ENCODE measurements around the gene CYSRT1. TPM values are rescaled to one million over a fixed set of nuclear protein-coding genes. Genes with fewer than 3 reads are reported as not detected.

CYSRT1 gene
- total RNA-seq, 8 experiments from 2014 or later = 1.2 to 4.7 (median 1.3) TPM

- in situ Hi-C loops (cut with MboI; ENCODE audit: low pct_unique_long_range_greater_than_20kb in 2 of 9, low sequenced_read_pairs in 9 of 9, unreplicated experiment in 9 of 9) = no loop called here
- no peak for ATAC-seq (replicated peaks in 6 of 8)
- WGBS, 10 experiments = no CpG with 5 or more reads among the region's 2 CpGs
- H3K4me1 ChIP-seq (replicated peaks in 1 of 2) = peaks cover 8 to 10% of the 10 kb centered on the region in 2 donors
- H3K27ac ChIP-seq = no peak overlapping the region
- H3K4me3 ChIP-seq = no peak overlapping the region
Observed at GRCh38 chr9:137192859-137193258, 32.1 kb upstream of the CYSRT1 start.

- WGBS, 10 experiments = 80% methylated on average over 4 of the region's 14 CpGs; no CpG with 5 or more reads in 9 of the 10 experiments
- ATAC-seq (replicated peaks in 6 of 8) = no peak
- H3K4me1 ChIP-seq (replicated peaks in 1 of 2) = peaks cover 8 to 12% of the 10 kb centered on the region in 2 donors
- in situ Hi-C loops (cut with MboI; ENCODE audit: low pct_unique_long_range_greater_than_20kb in 2 of 9, low sequenced_read_pairs in 9 of 9, unreplicated experiment in 9 of 9) = no loop called here
- H3K27ac ChIP-seq = no peak overlapping the region
- H3K4me3 ChIP-seq = no peak overlapping the region
Observed at GRCh38 chr9:137193771-137194170, 31.2 kb upstream of the CYSRT1 start.

- peaks cover 11 to 17% of the 10 kb centered on the region in 2 donors for H3K4me1 ChIP-seq (replicated peaks in 1 of 2)
- ATAC-seq (replicated peaks in 6 of 8) = peak in 1 of 8 experiments; percentile 10
- no peak overlapping the region for H3K4me3 ChIP-seq
- no peak overlapping the region for H3K27ac ChIP-seq
- in situ Hi-C loops (cut with MboI; ENCODE audit: low pct_unique_long_range_greater_than_20kb in 2 of 9, low sequenced_read_pairs in 9 of 9, unreplicated experiment in 9 of 9) = no loop called here
- 80 to 100% methylated on average over 1 of the region's 16 CpGs; no CpG with 5 or more reads in 8 of the 10 experiments for WGBS, 10 experiments
Observed at GRCh38 chr9:137194388-137194787, 30.6 kb upstream of the CYSRT1 start.

DNA sequence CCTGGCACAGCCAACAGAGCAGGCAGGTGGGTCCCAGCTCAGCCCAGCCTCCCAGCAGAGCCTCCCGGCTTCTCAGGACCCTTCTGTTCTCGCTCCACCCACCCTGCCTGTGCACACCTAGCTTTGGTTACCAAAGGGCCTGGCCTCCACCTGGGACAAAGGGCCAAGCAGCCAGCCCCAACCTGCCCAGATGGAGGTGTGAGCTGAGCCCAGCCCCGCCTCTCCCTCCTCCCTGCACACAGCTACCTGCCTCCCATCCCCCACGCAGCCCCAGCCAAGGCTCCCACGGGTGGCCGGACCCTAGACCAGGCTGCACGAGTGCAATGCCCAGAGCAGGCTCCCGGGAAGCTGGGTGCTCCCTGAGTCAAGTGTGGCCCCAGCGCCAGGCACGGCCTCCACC is 30.1 kb upstream of the CYSRT1 start:
- H3K27ac ChIP-seq = no peak overlapping the region
- 90% methylated on average over 2 of the region's 10 CpGs; no CpG with 5 or more reads in 9 of the 10 experiments for WGBS, 10 experiments
- in situ Hi-C loops (cut with MboI; ENCODE audit: low pct_unique_long_range_greater_than_20kb in 2 of 9, low sequenced_read_pairs in 9 of 9, unreplicated experiment in 9 of 9) = no loop called here
- ATAC-seq (replicated peaks in 6 of 8) = no peak
- H3K4me1 ChIP-seq (replicated peaks in 1 of 2) = peaks cover 9 to 16% of the 10 kb centered on the region in 2 donors
- no peak overlapping the region for H3K4me3 ChIP-seq

- 67 to 85% (median 80%) methylated on average over 1 to 4 of the region's 21 CpGs; no CpG with 5 or more reads in 6 of the 10 experiments for WGBS, 10 experiments
Observed at GRCh38 chr9:137195525-137196220, 29.3 kb upstream of the CYSRT1 start.

DNA sequence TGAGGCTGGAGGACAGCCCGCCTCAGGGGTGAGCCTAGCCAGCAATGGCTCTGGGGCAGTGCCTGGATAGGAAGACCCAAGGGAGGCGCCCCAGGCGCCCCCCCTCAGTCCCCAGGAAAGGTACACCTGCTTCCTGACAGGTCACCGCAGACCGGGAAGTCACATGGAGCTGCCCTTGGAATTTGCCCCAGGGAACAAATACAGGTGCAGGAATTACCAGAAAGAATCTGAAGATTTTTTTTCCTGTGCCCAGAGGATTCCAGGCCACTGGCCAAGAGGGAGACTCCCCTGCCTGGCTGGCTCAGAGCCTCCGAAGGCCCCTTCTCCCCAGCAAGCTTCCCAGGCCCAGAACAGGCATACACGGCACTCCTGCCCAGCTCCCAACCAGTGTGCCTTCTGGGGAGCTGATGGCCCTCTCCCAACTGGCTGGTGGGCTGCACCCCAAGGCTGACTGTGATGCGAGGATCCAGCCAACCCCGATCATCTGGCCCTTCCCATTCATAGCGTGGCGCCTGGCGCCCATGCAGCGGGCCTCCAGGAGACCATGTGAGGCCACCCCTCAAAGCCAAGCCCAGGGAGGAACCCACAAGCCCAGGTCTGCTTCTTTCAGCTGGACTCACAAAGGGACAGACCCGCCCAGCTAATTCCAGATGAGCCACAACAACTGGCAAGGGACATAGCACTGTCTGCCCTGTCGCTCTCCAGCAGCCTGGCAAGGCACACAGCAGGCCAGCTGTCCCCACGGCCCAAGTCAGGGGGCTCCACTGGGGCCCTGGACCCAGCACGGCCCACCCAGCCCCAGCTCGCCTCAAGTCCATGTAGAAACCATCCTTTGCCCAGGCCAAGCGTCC is 26.7 kb upstream of the CYSRT1 start:
- Histone ChIP-seq H3K4me1 (replicated peaks in 1 of 2) (peaks cover 13 to 19% of the 10 kb centered on the region in 2 donors), H3K27ac (no peak overlapping the region), H3K4me3 (peak overlapping the region in 1 of 5 donors; percentile 99)
- WGBS, 10 experiments = 80 to 100% (median 91%) methylated on average over 1 to 4 of the region's 19 CpGs; no CpG with 5 or more reads in 2 of the 10 experiments
- in situ Hi-C loops (cut with MboI; ENCODE audit: low pct_unique_long_range_greater_than_20kb in 2 of 9, low sequenced_read_pairs in 9 of 9, unreplicated experiment in 9 of 9) = no loop called here
- ATAC-seq (replicated peaks in 6 of 8) = no peak

More at GRCh38 chr9:137195525-137196220, 29.3 kb upstream of the CYSRT1 start:
- in situ Hi-C loops (cut with MboI; ENCODE audit: low pct_unique_long_range_greater_than_20kb in 2 of 9, low sequenced_read_pairs in 9 of 9, unreplicated experiment in 9 of 9) = no loop called here
- Histone ChIP-seq H3K27ac (no peak overlapping the region), H3K4me3 (no peak overlapping the region), H3K4me1 (replicated peaks in 1 of 2) (peaks cover 7 to 13% of the 10 kb centered on the region in 2 donors)
- ATAC-seq (replicated peaks in 6 of 8) = no peak

DNA sequence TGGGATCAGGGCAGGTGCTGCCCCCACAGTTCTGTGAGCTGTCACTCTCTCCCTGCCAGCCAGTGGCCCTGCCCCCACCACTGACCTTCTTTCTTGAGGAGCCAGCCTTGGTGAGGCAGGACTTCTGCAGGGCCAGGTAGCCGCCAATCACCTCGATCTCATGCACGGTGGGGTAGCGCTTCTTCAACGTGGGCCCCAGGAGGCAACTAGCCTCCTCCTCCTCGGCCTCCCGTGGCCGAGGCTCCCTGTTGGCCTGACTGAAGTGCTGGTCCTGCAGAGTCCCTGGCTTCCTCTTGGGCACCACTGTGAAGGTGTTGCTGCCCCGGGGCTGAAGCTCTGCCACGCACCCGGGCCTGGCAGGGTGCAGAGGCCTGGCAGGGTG is 26.1 kb upstream of the CYSRT1 start:
- no peak overlapping the region for H3K27ac ChIP-seq
- H3K4me3 ChIP-seq = peak overlapping the region in 2 of 5 donors; percentile 89 to 99
- H3K4me1 ChIP-seq (replicated peaks in 1 of 2) = peaks cover 18 to 21% of the 10 kb centered on the region in 2 donors
- in situ Hi-C loops (cut with MboI; ENCODE audit: low pct_unique_long_range_greater_than_20kb in 2 of 9, low sequenced_read_pairs in 9 of 9, unreplicated experiment in 9 of 9) = no loop called here
- no peak for ATAC-seq (replicated peaks in 6 of 8)
- WGBS, 10 experiments = 40 to 93% (median 64%) methylated on average over 1 to 6 of the region's 11 CpGs; no CpG with 5 or more reads in 6 of the 10 experiments

DNA sequence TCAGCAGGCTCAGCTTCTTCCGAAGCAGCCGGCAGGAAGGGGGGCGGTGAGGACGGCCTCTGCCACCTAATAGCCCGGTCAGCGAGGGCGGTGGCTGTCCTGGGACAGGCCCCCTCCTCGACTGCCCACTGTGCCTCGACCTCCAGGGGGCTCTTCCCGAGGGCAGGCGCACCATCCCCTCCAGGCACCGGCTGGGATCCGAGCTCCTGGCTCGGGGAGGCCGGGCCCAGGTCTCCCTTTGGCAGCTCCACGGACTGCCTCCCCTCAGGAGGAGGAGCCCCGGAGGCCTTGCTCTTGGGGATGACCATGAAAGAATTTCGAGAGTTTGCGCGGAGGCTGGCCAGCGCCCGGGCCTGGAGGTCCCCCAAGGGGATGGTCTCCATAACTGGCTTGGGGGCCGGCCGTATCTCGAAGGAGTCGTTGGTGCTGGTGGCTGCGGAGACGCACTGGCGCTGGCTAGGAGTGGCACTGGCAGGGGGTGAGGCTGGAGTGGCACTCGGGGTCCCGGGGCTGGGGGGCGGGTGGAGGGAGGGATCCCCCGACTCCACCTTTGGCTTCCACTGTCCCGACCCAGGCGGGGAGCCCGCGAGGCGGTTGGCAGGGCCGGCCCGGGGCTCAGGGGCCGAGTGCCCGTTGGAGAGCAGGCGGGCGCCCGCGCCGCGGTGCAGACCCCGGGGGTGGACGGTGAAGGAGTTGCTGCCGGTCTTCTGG is 25.4 kb upstream of the CYSRT1 start:
- H3K4me1 ChIP-seq (replicated peaks in 1 of 2) = peaks cover 25 to 28% of the 10 kb centered on the region in 2 donors
- 0 to 68% (median 20%) methylated on average over 2 to 6 of the region's 51 CpGs; no CpG with 5 or more reads in 7 of the 10 experiments for WGBS, 10 experiments
- in situ Hi-C loops (cut with MboI; ENCODE audit: low pct_unique_long_range_greater_than_20kb in 2 of 9, low sequenced_read_pairs in 9 of 9, unreplicated experiment in 9 of 9) = no loop called here
- no peak overlapping the region for H3K27ac ChIP-seq
- H3K4me3 ChIP-seq = peak overlapping the region; percentile 80 to 99 (median 90)
- no peak for ATAC-seq (replicated peaks in 6 of 8)

DNA sequence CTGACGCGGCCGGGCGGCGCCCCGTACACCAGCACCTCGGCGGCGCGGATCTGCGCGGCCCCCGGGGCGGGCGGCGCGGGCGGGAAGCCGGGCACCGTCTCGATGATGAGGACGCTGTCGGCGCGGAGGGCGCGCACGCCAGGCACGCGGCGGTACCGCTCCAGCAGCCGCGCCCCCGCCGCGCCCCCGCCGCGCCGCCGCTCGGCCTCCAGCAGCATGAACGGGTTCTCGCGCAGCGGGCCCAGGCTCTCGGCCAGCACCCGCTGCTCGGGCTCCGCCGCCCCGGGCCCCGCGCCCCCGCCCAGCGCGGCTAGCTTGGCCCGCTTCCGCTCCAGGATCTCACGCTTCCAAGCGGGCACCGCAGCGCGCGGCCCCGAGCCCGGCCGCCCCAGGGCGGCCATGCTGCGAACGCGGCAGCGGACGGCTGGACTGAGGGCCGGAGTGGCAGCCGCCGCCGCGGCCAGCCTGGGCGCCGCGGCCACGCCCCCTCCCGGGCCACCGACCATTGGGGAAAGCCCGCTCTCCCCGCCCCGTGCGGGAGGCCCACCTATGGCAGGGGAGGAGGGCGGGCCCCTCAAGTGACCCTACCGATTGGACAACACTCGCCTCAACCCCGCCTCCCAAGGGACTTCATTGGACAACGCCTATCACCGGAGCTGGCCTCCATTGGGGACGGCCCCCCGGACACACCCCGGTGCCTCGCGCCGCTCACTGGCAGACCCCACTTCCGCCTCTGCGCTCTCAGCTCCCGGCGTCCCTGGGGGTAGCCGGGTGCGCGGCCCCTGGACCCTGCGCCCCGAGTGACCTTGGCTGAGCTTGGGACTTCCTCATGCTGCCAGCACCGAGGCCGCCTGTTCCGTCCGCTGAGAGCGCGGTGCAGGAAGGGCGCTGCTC is 24.4 kb upstream of the CYSRT1 start, which contains the start of gene TPRN:
TPRN (minus strand) TSS at position 431 of the 894 bp plus-strand sequence; CDS start at position 401, 30 bp downstream.
- WGBS, 10 experiments = 0% methylated on average over 2 of the region's 118 CpGs; no CpG with 5 or more reads in 9 of the 10 experiments
- H3K4me3 ChIP-seq = peak within 1 kb of the TSS; percentile 80 to 99 (median 90)
- H3K27ac ChIP-seq = peak within 1 kb of the TSS; percentile 68 to 80
- peaks cover 27 to 29% of the 10 kb centered on the region in 2 donors for H3K4me1 ChIP-seq (replicated peaks in 1 of 2)
- in situ Hi-C loops (cut with MboI; ENCODE audit: low pct_unique_long_range_greater_than_20kb in 2 of 9, low sequenced_read_pairs in 9 of 9, unreplicated experiment in 9 of 9) = no loop called here
- peak; percentile 86 to 96 (median 94) for ATAC-seq (replicated peaks in 6 of 8)

DNA sequence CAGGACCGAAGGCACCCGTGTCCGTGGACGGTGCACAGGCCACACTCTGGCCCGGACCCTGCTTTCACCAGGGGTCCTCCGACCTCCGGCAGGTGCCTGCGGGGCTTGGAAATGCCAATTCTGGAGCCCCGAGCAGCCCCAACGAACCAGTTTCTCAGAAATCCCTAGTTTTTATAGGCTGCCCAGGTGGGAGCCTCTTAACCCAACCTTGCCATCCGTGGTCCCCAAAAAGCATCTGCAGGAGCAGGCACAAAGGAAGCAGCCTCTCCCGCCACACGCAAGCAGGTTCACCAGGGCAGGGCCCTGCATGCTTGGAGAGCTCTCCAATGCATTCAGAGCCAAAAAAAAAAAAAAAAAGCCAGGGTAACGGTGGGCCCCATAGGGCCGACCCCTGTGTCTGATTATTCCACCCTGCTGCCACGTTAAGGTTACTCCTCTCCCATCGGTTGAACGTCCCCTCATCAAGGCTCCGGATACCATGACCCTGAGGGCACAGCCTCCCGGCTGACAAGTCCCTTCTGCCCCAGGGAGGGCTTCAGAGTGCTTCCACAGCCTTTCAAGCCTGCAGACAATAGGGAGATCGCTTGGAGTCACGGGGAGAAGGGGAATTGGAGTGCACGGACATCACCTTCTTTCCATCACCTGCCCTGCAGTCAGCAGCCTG is 23.6 kb upstream of the CYSRT1 start:
- H3K27ac ChIP-seq = peak overlapping the region; percentile 14 to 50
- peaks cover 30 to 32% of the 10 kb centered on the region in 2 donors for H3K4me1 ChIP-seq (replicated peaks in 1 of 2)
- ATAC-seq (replicated peaks in 6 of 8) = no peak
- H3K4me3 ChIP-seq = peak overlapping the region; percentile 80 to 99 (median 90)
- in situ Hi-C loops (cut with MboI; ENCODE audit: low pct_unique_long_range_greater_than_20kb in 2 of 9, low sequenced_read_pairs in 9 of 9, unreplicated experiment in 9 of 9) = no loop called here
- 1 to 33% (median 19%) methylated on average over 1 to 17 of the region's 23 CpGs; no CpG with 5 or more reads in 1 of the 10 experiments for WGBS, 10 experiments

- 44 to 94% (median 63%) methylated on average over 3 to 8 of the region's 8 CpGs; no CpG with 5 or more reads in 5 of the 10 experiments for WGBS, 10 experiments
- in situ Hi-C loops (cut with MboI; ENCODE audit: low pct_unique_long_range_greater_than_20kb in 2 of 9, low sequenced_read_pairs in 9 of 9, unreplicated experiment in 9 of 9) = no loop called here
- no peak overlapping the region for H3K27ac ChIP-seq
- ATAC-seq (replicated peaks in 6 of 8) = no peak
- peaks cover 35 to 36% of the 10 kb centered on the region in 2 donors for H3K4me1 ChIP-seq (replicated peaks in 1 of 2)
- no peak overlapping the region for H3K4me3 ChIP-seq
Observed at GRCh38 chr9:137202966-137203365, 22.0 kb upstream of the CYSRT1 start.

All from motor neuron (in vitro differentiated cells).